ENCODE measurements around the gene CPTP.
A peak's percentile ranks its signal among the peaks of the same experiment; 100 is the strongest.

Gene CPTP

DNA sequence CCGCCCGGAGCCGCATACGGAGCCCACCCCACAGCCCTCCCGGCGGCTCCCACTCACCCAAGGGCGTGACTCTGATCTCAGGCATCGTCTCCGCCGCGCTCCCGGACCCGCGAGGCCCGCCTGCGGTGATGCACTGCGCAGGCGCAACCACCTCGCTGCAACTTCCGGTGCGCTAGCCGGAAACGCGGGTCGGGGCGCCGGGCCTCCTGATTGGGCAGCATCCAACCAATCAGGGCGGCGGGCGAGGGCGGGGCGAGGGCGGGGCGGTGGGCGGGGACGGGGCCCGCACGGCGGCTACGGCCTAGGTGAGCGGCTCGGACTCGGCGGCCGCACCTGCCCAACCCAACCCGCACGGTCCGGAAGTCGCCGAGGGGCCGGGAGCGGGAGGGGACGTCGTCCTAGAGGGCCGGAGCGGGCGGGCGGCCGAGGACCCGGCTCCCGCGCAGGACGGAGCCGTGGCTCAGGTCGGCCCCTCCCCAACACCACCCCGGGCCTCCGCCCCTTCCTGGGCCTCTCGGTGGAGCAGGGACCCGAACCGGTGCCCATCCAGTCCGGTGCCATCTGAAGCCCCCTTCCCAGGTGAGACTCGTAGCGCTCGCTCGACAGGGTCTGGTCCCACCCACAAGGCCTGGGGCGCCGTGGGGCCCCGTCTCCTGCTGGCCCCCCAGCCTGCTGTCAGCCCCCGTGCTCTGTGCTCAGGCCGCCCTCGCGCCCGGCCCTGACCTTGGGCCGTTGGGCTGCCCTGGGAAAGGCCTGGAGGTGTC lies at the start of gene CPTP, which contains the start of gene INTS11:
Gene CPTP (plus strand): TSS at position 279 of the 764 bp plus-strand sequence. CDS start 2,109 bp downstream, outside the sequence.
Gene INTS11 (minus strand): TSS at position 137 of the 764 bp plus-strand sequence. CDS start 52 bp downstream, at position 85.
- peak; percentile 90 for DNase-seq

DNA sequence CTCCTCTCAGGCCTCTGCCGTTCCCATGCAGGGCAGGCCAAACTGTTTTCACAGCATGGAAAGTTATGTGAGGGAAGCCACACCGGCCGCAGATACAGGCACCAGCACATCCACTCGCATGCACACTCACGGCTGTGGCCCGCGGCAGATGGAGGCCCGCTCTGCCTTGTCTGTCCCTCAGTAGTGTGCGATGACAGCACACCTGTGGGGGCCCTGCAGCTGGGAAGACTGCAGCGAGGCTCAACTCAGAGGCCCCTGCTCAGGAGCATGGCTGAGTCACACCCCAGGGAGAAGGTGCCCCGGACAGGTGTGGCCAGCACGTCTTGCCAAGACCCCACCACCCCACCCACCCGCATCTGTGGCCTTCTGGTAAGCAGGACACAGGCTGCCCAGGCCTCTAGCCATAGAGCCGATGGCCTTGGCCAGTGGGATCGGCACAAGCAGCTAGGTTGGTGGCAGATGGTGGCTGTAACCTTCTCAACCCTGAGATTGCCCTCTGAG lies 49.6 kb upstream of the CPTP start:
- DNase-seq = no peak

DNA sequence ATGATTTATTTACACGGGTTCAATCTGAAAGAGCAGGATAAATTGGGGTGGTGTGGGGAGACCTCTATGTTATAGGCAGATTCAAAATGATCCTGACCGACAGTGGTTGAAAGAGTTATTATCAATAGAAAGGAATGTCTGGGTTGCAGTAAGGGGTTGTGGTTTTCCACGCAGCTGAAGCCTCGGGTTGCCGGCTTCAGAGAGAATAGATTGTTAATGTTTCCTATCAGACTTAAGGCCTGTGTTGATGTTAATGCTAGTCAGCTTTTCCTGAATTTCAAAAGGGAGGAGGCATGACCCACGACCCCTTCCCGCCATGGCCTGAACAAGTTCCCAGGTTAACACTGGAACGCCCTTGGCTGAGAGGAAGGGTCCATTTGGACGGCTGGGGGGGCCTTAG lies 48.8 kb upstream of the CPTP start:
- DNase-seq = no peak

DNA sequence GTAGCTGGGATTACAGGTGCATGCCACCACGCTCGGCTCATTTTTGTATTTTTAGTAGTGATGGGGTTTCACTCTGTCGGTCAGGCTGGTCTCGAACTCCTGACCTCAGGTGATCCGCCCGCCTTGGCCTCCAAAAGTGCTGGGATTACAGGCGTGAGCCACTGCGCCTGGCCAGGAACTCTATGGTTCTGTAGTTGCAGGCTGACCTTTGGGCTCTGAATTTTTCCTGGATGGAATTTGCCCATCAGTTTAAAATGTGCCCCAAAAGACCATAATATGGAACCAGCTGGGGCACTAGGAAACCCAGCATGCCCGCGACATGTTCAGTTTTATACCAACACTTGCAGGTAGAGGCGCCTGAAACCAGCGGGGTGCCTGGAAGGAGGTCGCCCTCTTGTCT lies 46.0 kb upstream of the CPTP start:
- no peak for DNase-seq

DNA sequence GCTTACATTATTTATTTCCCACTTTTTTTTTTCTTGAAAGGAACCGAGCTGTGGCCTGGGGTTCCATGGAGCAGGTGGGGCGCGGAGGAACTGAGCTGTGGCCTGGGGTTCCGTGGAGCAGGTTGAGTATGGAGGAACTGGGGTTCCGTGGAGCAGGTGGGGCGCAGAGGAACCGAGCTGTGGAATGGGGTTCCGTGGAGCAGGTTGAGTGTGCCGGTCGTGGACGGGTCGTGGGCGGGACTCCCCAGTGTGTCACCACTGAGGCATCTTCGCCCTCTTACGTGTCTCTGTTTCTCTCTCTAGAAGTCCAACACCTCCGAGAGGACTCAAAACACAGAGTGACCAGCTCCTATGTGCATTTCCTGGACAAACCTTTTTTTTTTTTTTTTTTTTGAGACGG lies 45.6 kb upstream of the CPTP start:
- no peak for DNase-seq

DNA sequence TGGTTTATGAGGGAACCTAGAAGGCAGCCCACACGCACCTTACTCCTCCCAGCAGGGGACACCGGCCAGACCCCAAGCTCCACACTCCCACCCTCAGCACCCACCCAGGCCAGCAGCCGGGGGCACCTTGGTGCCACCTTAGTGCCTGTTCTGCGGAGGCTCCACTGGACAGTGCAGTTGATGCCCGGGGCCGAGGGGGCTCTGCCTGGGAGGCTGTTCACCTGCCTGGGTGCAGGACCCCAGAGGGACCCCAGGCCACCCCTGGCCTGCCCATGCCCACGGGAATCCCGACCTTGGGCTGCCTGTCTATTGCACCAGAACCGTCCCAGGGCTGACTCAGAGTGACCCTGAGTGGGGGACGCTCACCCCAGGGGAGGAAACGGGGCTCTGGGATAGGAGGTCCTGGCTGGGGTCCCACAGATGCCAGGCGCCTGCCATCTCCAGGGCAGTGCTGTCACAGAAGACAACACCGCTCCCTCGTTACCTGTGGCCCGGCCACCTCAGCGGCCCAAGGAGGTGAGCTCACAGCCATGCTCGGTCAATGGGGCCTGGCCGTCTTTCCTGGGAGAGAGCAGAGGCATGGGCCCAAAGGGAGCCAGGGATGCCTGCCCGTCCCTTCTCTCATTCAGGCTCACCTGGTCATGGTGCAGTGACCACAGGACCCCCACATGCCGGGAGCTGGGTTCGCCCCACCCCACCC lies 43.7 kb upstream of the CPTP start:
- DNase-seq = no peak

DNA sequence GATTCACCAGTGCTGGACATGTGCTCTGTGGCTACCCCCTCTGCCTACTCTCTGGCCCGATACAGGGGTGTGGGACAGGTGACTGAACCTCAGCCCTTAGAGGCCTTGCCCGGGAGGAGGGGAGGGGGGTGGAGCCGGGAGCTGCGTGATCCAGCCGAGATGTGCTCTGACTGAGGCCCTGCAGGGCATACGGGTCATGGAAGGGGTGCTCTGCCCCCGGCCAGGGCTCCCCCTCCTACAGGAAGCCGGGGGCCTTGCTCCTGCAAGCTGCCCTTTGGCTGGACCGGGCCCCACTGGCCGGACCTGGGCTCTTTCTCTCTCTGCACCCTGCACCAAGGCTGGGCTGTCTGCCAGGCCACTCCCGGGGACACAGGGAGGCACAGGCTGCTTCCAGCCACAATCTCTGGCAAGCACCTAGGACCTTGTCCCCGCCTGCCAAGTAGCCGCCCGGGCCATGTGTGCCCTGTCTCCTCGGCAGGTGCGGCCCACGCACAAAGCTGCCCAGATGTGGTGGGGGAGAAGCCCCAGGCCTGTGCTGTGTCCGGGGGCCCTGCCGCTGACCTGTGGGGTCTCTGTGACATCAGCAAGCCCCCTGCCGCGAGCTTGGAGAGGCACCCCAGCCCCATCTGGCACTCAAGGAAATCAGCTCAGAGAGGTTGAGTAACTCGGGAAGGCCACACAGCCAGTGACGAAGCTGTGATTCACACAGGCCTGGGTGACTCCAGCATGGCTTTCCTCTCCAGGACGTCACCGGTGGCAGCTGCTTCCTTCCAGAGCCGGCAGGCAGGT lies 42.9 kb upstream of the CPTP start:
- DNase-seq = no peak

DNA sequence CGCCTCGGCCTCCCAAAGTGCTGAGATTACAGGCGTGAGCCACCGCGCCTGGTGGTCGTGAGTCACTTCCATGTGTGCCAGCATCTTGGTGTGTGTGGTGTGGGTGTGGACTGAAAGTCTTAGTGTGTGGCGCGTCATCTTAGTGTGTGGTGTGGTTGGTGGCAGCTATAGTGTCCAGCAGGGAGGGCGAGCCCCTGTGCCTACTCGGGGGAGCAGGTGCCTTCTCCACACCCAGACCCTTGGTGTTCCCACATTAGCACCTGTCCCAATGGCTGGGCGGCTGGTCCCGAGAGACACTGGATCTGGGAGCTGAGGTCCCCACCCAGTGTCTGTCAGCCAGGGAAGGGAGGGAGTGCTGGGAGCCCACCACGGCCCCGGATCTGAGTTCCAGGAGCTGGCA lies 41.6 kb upstream of the CPTP start:
- DNase-seq = no peak

DNA sequence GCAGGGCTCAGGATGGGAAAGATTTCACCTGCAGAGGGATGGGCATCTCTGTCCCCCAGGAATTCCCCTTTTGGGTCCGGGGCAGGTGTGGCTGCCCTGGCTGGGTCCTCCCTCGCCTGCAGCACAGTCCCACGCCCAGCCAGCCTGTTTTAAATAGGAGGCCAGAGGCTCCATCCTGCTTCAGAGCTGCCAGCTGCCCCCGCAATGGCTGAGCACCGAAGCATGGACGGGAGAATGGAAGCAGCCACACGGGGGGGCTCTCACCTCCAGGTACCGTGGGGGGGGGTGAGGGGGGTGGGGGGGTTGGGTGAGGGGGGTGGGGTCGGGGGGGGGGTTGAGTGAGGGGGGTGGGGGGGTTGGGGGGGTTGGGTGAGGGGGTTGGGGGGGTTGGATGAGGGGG lies 40.8 kb upstream of the CPTP start:
- no peak for DNase-seq

DNA sequence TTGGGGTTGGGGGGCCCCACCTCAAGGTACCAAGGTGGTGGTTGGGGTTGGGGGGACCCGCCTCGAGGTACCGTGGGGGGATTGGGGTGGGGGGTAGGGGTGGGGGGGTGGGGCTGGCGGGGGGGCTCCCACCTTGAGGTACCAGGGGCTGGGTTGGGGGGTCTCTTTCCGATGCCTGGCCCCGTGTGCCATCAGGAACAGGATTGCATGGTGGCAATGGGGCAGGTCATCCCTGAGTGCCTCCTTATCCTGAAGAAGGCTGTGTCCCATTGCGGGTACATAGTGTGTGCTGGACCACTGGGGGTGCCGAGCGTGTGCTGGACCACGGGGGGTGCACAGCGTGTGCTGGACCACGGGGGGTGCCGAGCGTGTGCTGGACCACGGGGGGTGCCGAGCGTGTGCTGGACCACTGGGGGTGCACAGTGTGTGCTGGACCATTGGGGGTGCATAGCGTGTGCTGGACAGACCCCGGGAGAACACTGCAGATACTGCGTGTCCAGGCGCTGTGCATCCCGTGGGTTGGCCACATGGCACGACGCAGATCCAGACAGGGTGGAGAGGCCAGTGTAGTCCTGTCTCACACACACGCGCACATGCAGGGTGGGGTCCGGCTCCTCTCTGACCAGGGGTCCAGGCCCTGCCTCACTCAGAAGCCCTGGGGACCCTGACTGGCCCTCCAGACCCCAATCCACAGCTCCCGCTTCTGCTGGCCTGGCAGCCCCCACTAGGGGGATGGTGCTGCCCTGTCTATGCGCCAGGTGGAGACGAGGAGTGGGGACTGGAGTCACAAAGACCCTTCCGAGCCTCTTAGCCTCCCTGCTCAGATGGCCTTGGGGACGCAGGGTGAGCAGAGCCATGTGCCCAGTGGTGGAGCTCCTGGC lies 40.1 kb upstream of the CPTP start:
- DNase-seq = no peak

DNA sequence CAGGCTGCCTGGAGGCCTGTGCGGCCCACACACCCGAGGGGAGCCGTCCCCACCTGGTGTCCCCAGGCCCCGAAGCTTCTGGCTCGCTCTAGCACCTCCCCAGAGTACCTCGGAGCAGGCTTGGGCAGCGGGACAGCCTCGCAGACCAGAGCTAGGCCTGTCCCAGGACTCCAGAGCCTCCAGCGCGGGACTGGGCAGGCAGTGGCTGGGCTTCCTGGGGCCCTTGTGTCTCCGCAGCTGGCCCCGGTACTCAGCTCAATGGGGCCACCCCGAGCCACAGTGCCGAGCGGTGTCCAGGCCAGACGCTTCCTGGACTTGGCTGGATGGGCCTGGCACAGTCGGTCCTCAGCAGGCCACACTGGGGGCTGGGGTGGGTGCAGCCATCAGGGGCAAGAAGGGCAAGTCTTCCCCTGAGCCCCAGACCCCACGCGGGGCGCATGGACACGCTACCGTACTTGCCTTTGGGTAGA lies 39.5 kb upstream of the CPTP start:
- no peak for DNase-seq

DNA sequence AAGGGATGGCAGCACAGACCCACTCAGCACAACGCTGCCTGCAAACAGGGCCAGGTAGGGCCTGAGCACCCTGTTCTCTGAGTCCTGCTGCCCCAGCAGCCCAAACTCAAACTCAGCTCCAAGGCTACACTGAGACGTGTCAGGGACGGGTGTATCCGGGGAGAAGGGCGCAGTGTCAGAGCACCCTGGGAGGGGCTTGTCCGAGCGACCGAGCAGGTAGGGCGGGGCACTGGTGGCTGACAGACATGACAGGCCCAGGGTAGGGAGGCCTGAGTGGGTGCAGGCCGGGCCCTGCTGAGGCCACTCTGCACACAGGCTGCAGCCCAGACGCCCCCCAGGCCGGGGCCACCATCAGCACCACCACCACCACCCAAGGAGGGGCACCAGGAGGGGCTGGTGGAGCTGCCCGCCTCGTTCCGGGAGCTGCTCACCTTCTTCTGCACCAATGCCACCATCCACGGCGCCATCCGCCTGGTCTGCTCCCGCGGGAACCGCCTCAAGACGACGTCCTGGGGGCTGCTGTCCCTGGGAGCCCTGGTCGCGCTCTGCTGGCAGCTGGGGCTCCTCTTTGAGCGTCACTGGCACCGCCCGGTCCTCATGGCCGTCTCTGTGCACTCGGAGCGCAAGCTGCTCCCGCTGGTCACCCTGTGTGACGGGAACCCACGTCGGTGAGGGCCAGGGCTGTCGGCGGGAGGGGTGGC lies 38.8 kb upstream of the CPTP start:
- DNase-seq = no peak

DNA sequence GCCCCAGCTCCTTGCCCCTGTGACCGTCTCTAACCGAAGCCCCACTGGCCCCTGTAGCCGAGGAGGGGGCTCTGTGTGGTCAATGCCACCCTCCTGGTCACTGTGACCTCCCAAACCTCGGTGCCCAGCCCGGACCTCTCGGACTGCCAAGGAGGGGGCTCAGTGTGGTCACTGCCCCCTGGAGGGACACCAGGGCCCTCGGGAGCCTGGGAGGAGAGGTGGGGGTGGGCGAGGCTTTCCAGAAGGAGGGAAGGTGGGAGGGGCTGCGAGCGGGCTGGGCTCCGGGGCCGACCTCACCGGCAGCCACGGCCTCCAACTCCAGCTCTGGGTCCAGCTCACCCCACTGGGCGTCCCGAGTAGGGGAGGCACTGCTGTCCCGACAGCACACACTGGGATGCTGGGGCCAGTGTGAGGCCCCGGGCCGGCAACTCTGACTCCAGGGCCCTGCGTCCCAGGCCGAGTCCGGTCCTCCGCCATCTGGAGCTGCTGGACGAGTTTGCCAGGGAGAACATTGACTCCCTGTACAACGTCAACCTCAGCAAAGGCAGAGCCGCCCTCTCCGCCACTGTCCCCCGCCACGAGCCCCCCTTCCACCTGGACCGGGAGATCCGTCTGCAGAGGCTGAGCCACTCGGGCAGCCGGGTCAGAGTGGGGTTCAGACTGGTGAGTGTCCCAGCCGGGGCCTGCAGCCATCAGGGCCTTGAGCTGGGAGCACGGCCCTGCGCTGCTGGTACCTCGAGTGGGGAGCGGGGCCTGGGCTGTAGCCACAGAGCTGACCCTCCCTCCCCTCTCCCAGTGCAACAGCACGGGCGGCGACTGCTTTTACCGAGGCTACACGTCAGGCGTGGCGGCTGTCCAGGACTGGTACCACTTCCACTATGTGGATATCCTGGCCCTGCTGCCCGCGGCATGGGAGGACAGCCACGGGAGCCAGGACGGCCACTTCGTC lies 38.0 kb upstream of the CPTP start:
- DNase-seq = no peak

DNA sequence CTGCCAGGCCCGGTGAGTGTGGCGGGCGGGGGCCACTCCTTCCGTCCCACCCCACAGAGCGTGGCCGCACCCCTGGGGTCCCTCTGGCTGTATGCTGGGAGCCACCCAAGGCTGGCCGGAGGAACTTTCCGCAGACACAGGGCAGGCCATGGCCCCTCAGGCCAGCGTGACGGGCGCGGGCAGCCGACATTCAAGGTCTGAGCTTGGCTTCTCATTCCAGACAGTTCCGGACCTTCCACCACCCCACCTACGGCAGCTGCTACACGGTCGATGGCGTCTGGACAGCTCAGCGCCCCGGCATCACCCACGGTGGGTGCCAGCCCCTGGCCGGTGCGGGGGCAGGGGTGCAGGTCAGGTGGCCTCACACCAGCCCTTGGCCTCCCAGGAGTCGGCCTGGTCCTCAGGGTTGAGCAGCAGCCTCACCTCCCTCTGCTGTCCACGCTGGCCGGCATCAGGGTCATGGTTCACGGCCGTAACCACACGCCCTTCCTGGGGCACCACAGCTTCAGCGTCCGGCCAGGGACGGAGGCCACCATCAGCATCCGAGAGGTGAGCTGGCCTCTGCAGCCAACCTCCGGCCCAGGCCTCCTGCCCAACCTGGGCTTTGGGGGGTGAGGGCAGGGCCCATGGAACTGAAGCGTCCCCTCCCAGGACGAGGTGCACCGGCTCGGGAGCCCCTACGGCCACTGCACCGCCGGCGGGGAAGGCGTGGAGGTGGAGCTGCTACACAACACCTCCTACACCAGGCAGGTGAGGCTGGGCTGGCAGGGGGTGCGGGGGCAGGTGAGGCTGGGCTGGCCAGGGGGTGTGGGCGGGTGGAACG lies 37.1 kb upstream of the CPTP start:
- DNase-seq = no peak

DNA sequence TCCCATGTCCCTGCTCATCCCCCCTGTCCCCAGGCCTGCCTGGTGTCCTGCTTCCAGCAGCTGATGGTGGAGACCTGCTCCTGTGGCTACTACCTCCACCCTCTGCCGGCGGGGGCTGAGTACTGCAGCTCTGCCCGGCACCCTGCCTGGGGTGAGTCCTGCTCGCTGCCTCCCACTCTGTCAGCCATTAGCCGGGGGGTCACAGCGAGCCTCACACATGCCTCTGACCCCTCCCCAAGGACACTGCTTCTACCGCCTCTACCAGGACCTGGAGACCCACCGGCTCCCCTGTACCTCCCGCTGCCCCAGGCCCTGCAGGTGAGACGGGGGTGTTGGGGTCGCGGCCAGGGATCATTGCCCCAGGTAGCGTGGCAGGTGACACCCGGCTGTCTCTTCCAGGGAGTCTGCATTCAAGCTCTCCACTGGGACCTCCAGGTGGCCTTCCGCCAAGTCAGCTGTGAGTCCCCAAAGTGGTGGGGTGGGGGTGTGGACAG lies 34.3 kb upstream of the CPTP start:
- DNase-seq = no peak

DNA sequence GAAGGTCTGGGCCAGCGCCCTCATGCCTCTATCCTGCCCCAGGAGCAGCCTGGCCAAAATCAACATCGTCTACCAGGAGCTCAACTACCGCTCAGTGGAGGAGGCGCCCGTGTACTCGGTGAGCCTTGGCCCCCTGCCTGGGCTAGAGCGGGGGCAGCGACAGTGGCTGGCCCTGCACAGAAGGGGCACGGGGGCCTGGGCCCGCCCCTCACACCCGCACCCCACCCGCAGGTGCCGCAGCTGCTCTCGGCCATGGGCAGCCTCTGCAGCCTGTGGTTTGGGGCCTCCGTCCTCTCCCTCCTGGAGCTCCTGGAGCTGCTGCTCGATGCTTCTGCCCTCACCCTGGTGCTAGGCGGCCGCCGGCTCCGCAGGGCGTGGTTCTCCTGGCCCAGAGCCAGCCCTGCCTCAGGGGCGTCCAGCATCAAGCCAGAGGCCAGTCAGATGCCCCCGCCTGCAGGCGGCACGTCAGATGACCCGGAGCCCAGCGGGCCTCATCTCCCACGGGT lies 33.5 kb upstream of the CPTP start:
- no peak for DNase-seq

DNA sequence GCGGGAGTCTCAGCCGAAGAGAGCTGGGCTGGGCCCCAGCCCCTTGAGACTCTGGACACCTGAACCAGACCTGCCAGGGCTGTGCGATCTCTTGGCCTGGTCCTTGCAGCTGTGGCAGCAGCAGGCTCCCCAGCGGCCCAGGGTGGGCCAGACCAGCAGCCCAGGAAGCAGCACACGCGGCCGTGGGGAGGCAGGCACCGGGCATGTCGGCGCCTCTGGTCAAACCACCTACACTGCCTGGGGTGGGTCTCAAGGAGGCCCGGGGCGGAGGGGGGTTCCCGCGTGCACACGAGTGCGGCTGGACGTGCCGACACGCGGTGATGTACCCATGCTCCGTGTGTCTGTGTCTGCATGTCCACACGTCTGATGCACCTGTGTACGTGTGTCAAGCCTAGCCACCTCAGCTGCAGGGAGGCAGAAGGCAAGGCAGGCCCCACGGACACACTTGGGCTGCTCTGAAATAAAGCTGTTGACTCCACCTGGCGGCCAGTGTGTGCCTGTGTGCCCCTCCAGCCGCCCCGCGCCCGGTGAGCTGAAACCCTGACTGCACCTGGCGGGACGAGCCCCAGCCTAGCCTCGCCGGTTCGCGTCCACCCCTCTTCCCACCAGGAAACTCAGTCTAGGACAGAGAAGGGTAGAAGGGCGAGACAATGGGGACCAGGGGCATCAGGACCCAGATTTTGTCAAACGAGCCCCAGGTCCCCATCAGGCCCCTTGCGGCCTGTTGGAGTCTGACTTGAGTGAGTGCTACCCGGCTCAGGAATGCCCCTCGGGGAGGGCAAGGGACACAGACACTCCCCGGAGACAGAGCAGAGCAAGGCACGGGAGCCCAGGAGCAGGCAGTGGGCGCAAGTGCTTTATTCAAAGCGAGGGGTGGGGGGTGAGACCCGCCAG lies 32.8 kb upstream of the CPTP start:
- no peak for DNase-seq

DNA sequence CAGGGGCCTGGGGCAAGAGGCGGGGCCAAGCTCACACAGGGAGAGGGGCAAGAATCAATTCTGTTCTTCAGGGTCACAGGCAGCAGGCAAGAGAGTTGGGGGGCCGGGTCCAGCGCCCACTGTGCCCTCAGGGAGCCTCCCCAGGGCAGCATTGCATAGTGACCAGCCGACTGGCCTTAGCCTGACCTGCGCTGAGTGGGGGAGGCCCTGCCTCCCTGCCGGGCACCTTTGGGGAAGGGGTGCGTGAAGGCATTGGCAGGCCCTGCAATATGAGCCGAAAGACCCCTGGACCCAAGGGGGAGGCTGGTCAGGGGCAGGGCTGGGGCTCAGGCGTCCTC lies 32.2 kb upstream of the CPTP start:
- DNase-seq = no peak

All from midbrain (tissue), 1 donor.